H9 (cell line): Measurements from ENCODE around the gene GCH1. TPM values are rescaled to one million over a fixed set of nuclear protein-coding genes. Genes with fewer than 3 reads are reported as not detected.
A peak's percentile ranks its signal among the peaks of the same experiment; 100 is the strongest.

ENCODE experiments used
- DNase-seq: peaks from one replicate; pipeline ENCODE4 v3.0.0-alpha.2; 2017
- H2AFZ ChIP-seq: one replicate; pipeline ENCODE4 v1.6.1; 2013; ENCODE audit warnings: mild to moderate bottlenecking, low read length, control low read depth, moderate library complexity
- H2AK5ac ChIP-seq: 2 replicates; pipeline ENCODE4 v1.6.1; 2013; ENCODE audit warnings: low read length, control low read depth, mixed read lengths; ENCODE audit not compliant: insufficient read length
- H2BK120ac ChIP-seq: one replicate; pipeline ENCODE4 v1.6.1; 2013; ENCODE audit warnings: low read depth, mild to moderate bottlenecking, low read length, control low read depth, inconsistent platforms; ENCODE audit not compliant: poor library complexity, severe bottlenecking
- H2BK12ac ChIP-seq: 2 replicates; pipeline ENCODE4 v1.6.1; 2013; ENCODE audit warnings: low read length, control low read depth, mixed read lengths, low read depth; ENCODE audit not compliant: insufficient read length
- H2BK15ac ChIP-seq: 2 replicates; pipeline ENCODE4 v1.6.1; 2013; ENCODE audit warnings: low read depth, low read length, control low read depth
- H2BK20ac ChIP-seq: one replicate; pipeline ENCODE4 v1.6.1; 2013; ENCODE audit warnings: low read depth, mild to moderate bottlenecking, low read length, control low read depth, inconsistent platforms; ENCODE audit not compliant: poor library complexity, severe bottlenecking
- H2BK5ac ChIP-seq: 2 replicates; pipeline ENCODE4 v1.6.1; 2013; ENCODE audit warnings: low read length, control low read depth, mixed read lengths; ENCODE audit not compliant: insufficient read length
- H3K14ac ChIP-seq: 2 replicates; pipeline ENCODE4 v1.6.1; 2013; ENCODE audit warnings: low read length, control low read depth; ENCODE audit not compliant: insufficient read depth
- H3K18ac ChIP-seq: 2 replicates; pipeline ENCODE4 v1.6.1; 2013; ENCODE audit warnings: low read depth, mild to moderate bottlenecking, mixed read lengths, low read length, control low read depth; ENCODE audit not compliant: insufficient read length
- H3K23ac ChIP-seq: 2 replicates; pipeline ENCODE4 v1.6.1; 2013; ENCODE audit warnings: low read length, control low read depth, mixed read lengths, low read depth; ENCODE audit not compliant: insufficient read length
- H3K23me2 ChIP-seq: 2 replicates; pipeline ENCODE4 v1.6.1; 2013; ENCODE audit warnings: low read depth, mild to moderate bottlenecking, mixed read lengths, low read length, control low read depth; ENCODE audit not compliant: insufficient read length, poor library complexity, severe bottlenecking
- H3K27ac ChIP-seq: 2 replicates; pipeline ENCODE4 v1.5.1; 2013; ENCODE audit warnings: low read length, control low read depth, mixed read lengths, low read depth; ENCODE audit not compliant: insufficient read length
- H3K27me3 ChIP-seq: 2 replicates; pipeline ENCODE4 v1.6.1; 2013; ENCODE audit warnings: low read length, control low read depth, inconsistent platforms; ENCODE audit not compliant: insufficient read depth
- H3K4ac ChIP-seq: 2 replicates; pipeline ENCODE4 v1.6.1; 2013; ENCODE audit warnings: low read depth, mild to moderate bottlenecking, control low read depth, inconsistent platforms, low read length, moderate library complexity
- H3K4me1 ChIP-seq: 2 replicates; pipeline ENCODE4 v1.6.1; 2013; ENCODE audit warnings: low read length, control low read depth, inconsistent platforms; ENCODE audit not compliant: insufficient read depth
- H3K4me2 ChIP-seq: 2 replicates; pipeline ENCODE4 v1.6.1; 2013; ENCODE audit warnings: low read length, control low read depth, mixed read lengths; ENCODE audit not compliant: insufficient read length, insufficient read depth
- H3K56ac ChIP-seq: 2 replicates; pipeline ENCODE4 v1.6.1; 2013; ENCODE audit warnings: low read depth, mild to moderate bottlenecking, mixed read lengths, low read length, control low read depth; ENCODE audit not compliant: insufficient read length
- H3K79me1 ChIP-seq: 2 replicates; pipeline ENCODE4 v1.6.1; 2013; ENCODE audit warnings: low read depth, mild to moderate bottlenecking, moderate library complexity, low read length, control low read depth, inconsistent platforms; ENCODE audit not compliant: insufficient read depth, poor library complexity, severe bottlenecking
- H3K79me2 ChIP-seq: 2 replicates; pipeline ENCODE4 v1.6.1; 2013; ENCODE audit warnings: low read length, control low read depth, inconsistent platforms; ENCODE audit not compliant: insufficient read depth
- H3K9ac ChIP-seq: 2 replicates; pipeline ENCODE4 v1.6.1; 2013; ENCODE audit warnings: low read length, control low read depth, mixed read lengths; ENCODE audit not compliant: insufficient read length; ENCODE audit errors: extremely low read depth
- H3K9me3 ChIP-seq: one replicate; pipeline ENCODE4 v1.6.1; 2013; ENCODE audit warnings: low read depth, low read length, inconsistent platforms; ENCODE audit not compliant: control insufficient read depth
- H3T11ph ChIP-seq: one replicate; pipeline ENCODE4 v1.6.1; 2013; ENCODE audit warnings: mild to moderate bottlenecking, low read length, control low read depth, inconsistent platforms
- H4K20me1 ChIP-seq: one replicate; pipeline ENCODE4 v1.6.1; 2013; ENCODE audit not compliant: control insufficient read depth, insufficient read length, insufficient read depth
- H4K5ac ChIP-seq: 2 replicates; pipeline ENCODE4 v1.6.1; 2013; ENCODE audit warnings: low read depth, mild to moderate bottlenecking, mixed read lengths, low read length, control low read depth; ENCODE audit not compliant: insufficient read length
- H4K8ac ChIP-seq: replicated peaks from 2 replicates; pipeline ENCODE4 v1.6.1; 2013; ENCODE audit warnings: low read length, control low read depth, mixed read lengths, low read depth; ENCODE audit not compliant: insufficient read length
- H4K91ac ChIP-seq: 2 replicates; pipeline ENCODE4 v1.6.1; 2013; ENCODE audit warnings: low read depth, mild to moderate bottlenecking, moderate library complexity, mixed read lengths, low read length, control low read depth; ENCODE audit not compliant: insufficient read length
- H3K27ac Mint-ChIP-seq, 3 experiments: 2 replicates in 2 of 3; 3 replicates in 1 of 3; pipeline ENCODE4 v1.8.0; 2020 to 2021; ENCODE audit warnings: mixed read lengths in 3 of 3, mild to moderate bottlenecking in 1 of 3, moderate library complexity in 1 of 3
- H3K27me3 Mint-ChIP-seq: 2 replicates; pipeline ENCODE4 v1.8.0; 2021; ENCODE audit warnings: low read depth, mild to moderate bottlenecking, moderate library complexity, mixed read lengths
- H3K36me3 Mint-ChIP-seq, 3 experiments: 2 replicates in 2 of 3; 3 replicates in 1 of 3; pipeline ENCODE4 v1.8.0; 2020 to 2021; ENCODE audit warnings: low read depth in 3 of 3, mixed read lengths in 3 of 3; ENCODE audit not compliant: insufficient read depth in 1 of 3
- H3K4me1 Mint-ChIP-seq, 2 experiments: 2 replicates each; pipeline ENCODE4 v1.8.0; 2020; ENCODE audit warnings: mixed read lengths in 2 of 2
- H3K4me3 Mint-ChIP-seq, 2 experiments: 2 replicates in 1 of 2; 3 replicates in 1 of 2; pipeline ENCODE4 v1.8.0; 2020 to 2021; ENCODE audit warnings: mild to moderate bottlenecking in 2 of 2, mixed read lengths in 2 of 2, moderate library complexity in 1 of 2
- H3K9me3 Mint-ChIP-seq, 2 experiments: 2 replicates in 1 of 2; 3 replicates in 1 of 2; pipeline ENCODE4 v1.8.0; 2020; ENCODE audit warnings: mild to moderate bottlenecking in 2 of 2, mixed read lengths in 2 of 2, moderate library complexity in 1 of 2
- CTCF ChIP-seq: fragments of 200-600 bp; sonication (generic); conservative IDR thresholded peaks from 3 replicates; pipeline ENCODE4 v1.8.0; 2021; ENCODE audit warnings: antibody characterized with exemption, mild to moderate bottlenecking
- WGBS: extraction: QIAGEN DNeasy Blood & Tissue Kit; methylation state at CpG from one replicate; pipeline ENCODE4 v1.1.7; 2013; ENCODE audit warnings: missing lambda C conversion rate, low lambda C conversion rate, mixed read lengths; ENCODE audit not compliant: insufficient read length; ENCODE audit errors: extremely low coverage; 5-methylcytosine and 5-hydroxymethylcytosine counted together
- total RNA-seq: library from RNA; stranded (reverse); gene quantifications from 2 replicates; pipeline ENCODE4 v1.2.1, GENCODE V29; 2021

The GCH1 gene
- total RNA-seq, 1 experiment from 2014 or later, result 7.7 TPM

GRCh38 chr14:54902143-54902520, 494 bp downstream of the GCH1 start:
- Histone ChIP-seq H4K5ac (no peak overlapping the region), H3K23ac (no peak overlapping the region), H2BK12ac (no peak overlapping the region), H4K91ac (no peak overlapping the region), H3K23me2 (peaks cover 9% of the 10 kb centered on the region), H3K18ac (no peak overlapping the region), H4K8ac (no peak overlapping the region), H2BK5ac (no peak overlapping the region), H3K14ac (no peak overlapping the region; the same call in 1 of the 2 replicates), H4K20me1 (no peaks in the 10 kb centered on the region), H3K9ac (peak overlapping the region; percentile 46), H3K79me2 (no peaks in the 10 kb centered on the region), H3K27me3 (peaks cover 13% of the 10 kb centered on the region; the same call in 1 of the 2 replicates), H2BK120ac (no peak overlapping the region), H3K56ac (no peak overlapping the region), H3K79me1 (no peaks in the 10 kb centered on the region), H3K27ac (no peak overlapping the region), H3K4ac (no peak overlapping the region), H3K4me1 (no peaks in the 10 kb centered on the region), H3T11ph (no peak overlapping the region), H2BK20ac (no peak overlapping the region), H3K9me3 (no peaks in the 10 kb centered on the region), H2AFZ (no peak overlapping the region), H2AK5ac (no peak overlapping the region), H2BK15ac (no peak overlapping the region), H3K4me2 (peak overlapping the region; percentile 90)
- Mint-ChIP-seq H3K4me3 (peak overlapping the region; percentile 72 to 85), H3K27me3 (peaks cover 46% of the 10 kb centered on the region), H3K27ac (no peak overlapping the region), H3K4me1 (peaks cover 7 to 8% of the 10 kb centered on the region in 2 experiments), H3K36me3 (no peaks in the 10 kb centered on the region; a peak in 1 of 7 replicates), H3K9me3 (no peaks in the 10 kb centered on the region)
- TF ChIP-seq CTCF, result no peak
- no CpG with 5 or more reads among the region's 37 CpGs for WGBS
- peak; percentile 74 for DNase-seq
